ENCODE results near the gene HEATR9.

DNA sequence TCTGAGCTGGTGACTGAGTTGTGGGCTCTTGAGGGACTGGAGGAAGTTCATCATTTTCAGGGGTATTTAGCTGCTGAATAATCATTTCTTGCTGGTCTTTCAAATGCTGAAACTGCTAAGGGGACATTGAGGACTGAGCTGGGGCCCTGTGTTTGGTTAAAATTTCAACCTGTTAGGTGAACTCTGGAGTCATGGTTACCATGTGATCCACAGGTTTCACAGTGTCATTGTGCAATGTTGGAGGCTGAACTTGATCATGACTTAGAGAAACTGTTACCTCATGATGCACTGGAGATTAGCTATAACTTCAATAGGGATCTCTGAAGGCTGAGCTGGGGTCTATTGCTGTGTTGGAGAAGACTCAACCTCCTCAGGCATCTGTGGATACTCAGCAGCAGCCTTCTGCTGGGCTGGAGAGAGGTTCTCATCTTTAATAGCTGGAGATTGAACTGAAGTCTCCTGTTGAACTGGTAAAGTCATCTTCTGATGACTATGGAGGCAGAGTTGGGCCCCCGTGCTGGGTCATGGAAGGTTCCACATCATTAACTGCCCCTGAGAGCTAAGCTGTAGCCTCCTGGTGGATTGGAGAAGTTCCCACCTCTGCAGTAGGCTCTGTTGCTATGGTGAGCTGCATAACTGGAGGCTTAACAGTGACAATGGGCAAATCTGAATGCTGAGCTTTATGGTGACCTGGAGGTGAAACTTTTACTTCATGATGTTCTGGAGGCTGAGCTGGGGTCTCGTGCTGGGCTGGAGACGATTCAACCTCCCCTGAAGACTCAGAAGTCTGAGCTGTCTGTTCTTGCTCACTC lies 46.7 kb upstream of the HEATR9 start:
- no peak for TF ChIP-seq POLR2A (IDR thresholded peaks at IDR 0.05)
- TF ChIP-seq, protein P1, sequence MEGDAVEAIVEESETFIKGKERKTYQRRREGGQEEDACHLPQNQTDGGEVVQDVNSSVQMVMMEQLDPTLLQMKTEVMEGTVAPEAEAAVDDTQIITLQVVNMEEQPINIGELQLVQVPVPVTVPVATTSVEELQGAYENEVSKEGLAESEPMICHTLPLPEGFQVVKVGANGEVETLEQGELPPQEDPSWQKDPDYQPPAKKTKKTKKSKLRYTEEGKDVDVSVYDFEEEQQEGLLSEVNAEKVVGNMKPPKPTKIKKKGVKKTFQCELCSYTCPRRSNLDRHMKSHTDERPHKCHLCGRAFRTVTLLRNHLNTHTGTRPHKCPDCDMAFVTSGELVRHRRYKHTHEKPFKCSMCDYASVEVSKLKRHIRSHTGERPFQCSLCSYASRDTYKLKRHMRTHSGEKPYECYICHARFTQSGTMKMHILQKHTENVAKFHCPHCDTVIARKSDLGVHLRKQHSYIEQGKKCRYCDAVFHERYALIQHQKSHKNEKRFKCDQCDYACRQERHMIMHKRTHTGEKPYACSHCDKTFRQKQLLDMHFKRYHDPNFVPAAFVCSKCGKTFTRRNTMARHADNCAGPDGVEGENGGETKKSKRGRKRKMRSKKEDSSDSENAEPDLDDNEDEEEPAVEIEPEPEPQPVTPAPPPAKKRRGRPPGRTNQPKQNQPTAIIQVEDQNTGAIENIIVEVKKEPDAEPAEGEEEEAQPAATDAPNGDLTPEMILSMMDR (IDR thresholded peaks at IDR 0.05) = no peak
